NCI-H82 (cell line): ENCODE measurements around the gene STXBP6.

Source experiments
- DNase-seq: peaks from one replicate; lab custom pipeline; 2025; lab: John Stamatoyannopoulos, UW

Gene STXBP6

GRCh38 chr14:24915958-24916595 is 133.9 kb downstream of the STXBP6 start:
- DNase-seq = no peak

DNA sequence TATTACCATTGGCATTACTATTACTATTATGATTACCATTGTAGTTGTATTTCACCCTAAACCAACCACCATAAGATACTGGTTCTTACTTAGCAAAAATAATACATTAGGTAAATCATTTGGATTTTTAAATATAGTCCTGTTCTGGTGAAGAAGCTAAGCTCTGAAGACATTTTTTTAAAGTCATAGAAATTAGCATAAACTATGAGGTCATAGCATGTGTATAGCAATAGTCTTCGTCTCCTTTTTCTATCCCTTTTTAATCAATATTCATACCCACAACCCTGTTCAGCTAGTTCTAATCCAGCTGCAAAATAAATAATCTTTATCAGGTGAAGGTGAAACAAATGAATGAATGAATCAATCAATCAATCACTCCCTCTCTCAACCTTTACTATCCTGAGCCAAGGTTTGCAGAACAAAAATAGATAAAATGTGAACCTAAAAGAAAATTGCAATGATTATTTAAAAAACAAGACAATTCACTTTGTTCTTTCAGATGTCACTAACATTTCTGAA is 134.5 kb downstream of the STXBP6 start:
- DNase-seq = no peak

GRCh38 chr14:24913746-24914145 is 136.2 kb downstream of the STXBP6 start:
- DNase-seq = no peak

DNA sequence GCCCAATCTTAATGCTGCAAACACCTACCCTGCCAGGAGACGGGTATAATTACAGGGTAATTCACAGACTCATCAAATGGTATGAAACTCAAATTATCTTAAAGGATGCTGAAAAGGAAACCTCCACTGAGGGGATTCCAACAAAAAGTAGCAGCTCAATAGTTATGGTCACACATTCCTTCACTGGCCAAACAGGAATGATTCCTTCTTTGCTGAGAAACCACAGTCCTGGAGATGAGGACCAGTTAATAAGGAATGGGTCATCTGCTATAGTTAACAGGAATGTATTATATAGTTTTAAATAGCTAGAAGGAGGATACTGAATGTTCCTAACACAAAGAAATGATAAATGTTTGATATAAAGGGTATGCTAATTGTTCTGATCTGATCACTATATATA is 136.9 kb downstream of the STXBP6 start:
- no peak for DNase-seq

- no peak for DNase-seq
Observed at GRCh38 chr14:24911324-24912109, 138.4 kb downstream of the STXBP6 start.

DNA sequence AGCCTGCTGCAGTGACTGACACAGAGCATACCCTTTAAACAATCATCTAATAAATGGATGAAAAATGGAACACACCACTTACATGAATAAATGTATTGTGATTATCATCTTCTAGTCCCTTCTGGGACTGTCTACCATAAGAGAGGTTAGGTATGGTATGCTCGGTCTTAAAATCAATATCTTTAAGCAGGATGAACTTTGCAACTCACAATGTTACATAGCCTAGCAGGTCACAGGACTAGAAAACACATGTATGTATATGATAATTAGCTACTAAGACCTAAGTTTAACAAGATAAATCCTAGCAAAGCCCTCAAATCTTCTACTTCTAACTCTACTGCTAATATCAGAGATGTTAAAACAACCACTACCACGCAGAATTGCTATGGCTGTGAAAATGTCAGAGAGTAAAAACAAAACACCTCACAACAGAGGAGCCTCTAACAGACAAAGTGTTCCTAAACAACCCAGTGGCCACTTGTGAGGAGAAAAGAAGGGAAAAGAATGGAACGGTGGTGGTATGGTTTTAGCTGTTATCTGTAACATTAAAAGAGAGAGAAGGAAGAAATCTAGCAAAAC is 139.4 kb downstream of the STXBP6 start:
- DNase-seq = no peak

- no peak for DNase-seq
Observed at GRCh38 chr14:24909523-24910302, 140.2 kb downstream of the STXBP6 start.

DNA sequence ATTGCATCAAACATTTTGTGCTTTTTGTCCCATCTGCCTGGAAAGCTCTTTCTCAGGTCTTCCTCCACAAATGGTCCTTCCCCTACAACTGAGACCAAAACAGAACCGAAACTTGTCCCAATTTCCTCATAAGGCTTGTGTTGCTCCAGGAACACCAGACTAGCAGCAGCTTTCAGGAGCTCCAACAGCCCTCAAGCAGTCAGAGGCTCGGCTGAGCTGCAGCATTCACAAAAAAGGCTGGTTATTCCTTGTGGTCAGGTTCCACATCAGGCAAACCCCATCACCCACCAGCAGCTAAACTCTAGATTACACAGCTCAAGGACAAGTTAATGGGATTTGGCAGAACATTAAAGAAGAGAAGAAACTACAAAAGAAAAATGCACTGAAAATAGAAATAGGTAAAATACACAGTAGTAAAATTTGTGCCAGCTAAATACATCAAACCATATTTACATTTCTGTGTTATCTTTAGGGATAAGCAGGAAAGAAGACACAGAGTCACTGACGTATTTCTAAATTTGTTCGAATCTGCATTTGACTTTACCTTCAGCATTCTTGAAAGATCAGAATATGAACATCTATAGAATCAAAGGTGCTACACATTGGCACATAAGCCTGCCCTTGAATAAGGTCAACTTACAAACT is 141.2 kb downstream of the STXBP6 start:
- DNase-seq = no peak

DNA sequence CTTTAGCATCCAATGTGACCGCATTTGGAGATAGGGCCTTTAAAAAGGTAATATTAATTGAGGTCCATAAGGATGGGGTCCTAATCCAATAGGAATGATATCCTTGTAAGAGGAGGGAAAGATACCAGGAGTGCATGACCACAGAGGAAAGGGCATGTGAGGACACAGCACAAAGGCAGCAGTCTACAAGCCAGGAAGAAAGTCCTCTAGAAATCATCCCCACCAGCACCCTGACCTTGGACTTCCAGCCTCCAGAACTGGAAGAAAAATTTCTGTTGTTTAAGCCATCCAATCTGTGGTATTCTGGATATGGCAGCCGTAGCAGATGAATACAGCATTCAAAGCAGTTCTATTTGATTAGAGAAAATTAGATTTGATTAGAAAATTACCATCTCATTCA is 145.4 kb downstream of the STXBP6 start:
- no peak for DNase-seq

- no peak for DNase-seq
Observed at GRCh38 chr14:24903337-24903736, 146.6 kb downstream of the STXBP6 start.

DNA sequence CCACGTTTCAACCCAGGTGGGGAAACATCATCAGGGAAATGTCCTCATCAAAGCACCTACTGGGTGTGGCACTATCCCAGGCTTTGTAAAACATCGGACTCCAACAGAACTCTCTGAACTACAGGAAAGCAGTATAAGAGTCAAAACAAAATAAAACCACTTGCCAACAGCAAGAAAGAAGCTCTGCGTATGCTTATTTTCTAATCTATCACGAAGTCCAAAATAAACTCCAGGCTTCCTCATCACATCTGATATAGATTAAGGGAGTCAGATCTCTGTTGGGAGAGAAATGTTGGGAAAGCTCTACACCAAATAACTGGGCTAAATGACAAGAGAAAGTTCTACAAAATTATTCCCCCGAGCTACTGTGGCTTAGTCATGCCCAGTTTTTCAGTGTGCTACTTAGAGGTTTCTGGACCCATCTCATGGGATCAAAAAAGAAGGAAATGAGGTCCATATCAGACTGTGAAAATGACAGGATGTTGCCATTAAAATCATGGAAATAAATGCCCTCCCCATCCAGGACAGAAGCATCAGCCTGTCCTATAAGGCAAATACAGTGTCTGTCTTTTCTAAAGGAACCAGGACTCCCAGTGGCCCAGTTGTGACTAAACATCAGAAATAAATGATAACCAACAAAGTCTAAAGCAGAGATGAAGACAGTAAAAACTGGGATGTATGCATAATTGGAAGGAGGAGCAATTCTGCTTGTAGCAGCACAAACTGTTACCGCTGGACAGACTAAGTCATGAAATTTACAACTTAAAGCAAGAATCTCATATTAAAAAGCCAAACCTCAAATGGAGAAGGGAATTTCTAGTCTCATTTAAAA is 149.5 kb downstream of the STXBP6 start:
- DNase-seq = no peak

- no peak for DNase-seq
Observed at GRCh38 chr14:24897793-24898192, 152.2 kb downstream of the STXBP6 start.

GRCh38 chr14:24895622-24896021 is 154.3 kb downstream of the STXBP6 start:
- DNase-seq = no peak

DNA sequence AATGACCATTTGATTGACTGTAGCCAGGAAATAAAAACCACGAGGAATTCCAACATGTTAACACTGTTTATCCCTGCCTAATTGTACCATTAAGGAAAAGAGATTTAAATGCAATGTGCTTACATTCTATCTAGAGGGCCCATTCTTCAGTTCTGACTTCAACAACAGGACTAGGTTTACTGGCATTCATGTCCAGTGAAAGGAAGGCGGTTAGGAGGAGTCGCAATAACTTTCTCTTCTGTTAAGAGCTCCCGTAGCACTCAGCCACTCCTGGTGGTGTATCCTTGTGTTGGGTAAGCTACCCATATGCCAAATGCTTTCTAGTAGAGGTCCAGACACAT is 154.7 kb downstream of the STXBP6 start:
- DNase-seq = no peak

DNA sequence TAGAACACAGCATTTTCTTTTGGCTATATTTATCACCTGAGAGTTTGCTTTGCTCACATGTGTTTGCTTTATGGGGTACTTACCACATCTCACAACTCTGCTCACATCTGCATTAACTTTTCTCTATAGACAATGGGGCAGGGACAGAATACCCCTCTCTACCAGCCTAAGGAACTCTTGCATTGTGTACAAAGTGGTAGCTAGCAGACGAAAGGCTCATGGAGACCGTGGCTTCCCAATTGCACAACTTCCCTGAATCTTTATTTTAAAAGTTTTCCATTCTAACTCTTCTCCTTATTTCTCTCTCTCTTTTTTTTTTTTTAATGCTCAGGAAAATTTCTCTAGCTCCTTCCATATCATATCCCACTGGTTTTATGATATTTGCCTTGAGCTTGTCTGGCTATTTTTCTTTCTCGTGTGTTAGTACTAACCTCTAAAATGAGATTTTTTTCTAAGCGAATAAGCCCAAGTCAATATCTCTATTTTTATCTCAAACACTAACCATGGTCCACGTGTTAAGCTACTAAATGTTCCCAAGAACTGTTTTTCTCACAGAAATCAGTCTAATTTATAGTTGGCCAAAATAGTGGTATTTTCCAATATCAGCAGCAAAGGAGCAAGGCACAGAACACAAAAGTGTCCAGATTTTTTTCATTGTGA is 155.2 kb downstream of the STXBP6 start:
- no peak for DNase-seq

GRCh38 chr14:24892497-24893051 is 157.4 kb downstream of the STXBP6 start:
- no peak for DNase-seq

- no peak for DNase-seq
Observed at GRCh38 chr14:24891987-24892496, 157.9 kb downstream of the STXBP6 start.

DNA sequence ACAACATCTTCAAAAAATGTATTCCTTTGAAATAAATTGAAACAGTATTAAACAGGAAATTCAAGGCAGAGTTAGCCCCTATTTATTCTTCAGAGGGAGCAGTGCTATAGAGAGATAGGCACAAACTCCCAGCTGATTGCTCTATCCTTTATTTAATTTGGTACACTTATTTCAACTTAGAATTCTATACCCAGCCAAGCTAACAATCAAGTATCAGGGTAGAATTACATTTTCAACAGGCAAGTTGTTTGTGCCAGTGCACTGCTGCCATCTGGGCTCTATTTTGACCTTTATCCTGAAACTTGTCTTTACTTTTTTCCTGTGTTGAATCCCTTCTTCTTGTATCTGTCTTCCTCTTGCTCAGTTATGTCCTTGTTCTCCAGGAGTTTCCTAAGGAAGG is 159.2 kb downstream of the STXBP6 start:
- no peak for DNase-seq

DNA sequence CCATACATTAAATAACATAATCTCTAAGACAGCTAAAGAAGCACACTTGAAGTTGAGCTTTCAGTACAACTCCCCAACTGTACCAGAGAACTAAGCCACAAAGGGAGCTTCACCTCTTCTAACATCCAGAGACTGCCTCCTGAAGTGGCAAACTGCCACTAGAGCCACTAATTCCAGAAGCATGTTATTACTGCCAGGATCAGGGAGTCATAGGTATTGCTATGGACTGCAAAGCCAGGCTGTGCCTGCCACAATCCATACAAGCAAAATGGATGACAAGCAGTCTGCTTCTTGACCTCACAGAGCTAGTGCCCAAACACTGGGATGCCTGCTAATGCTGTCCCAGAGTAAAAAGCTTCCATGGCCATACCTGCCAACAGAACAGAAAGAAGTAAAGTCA is 160.1 kb downstream of the STXBP6 start:
- no peak for DNase-seq

GRCh38 chr14:24888532-24888931 is 161.4 kb downstream of the STXBP6 start:
- DNase-seq = no peak
